Muscle of leg (tissue), 11 donors: Measurements from ENCODE around the gene CPSF4. TPM values are rescaled to one million over a fixed set of nuclear protein-coding genes. Genes with fewer than 3 reads are reported as not detected.

ENCODE experiments used
- DNase-seq: peaks from one replicate; pipeline ENCODE4 v3.0.0; 2013
- H3K27ac ChIP-seq: one replicate; pipeline ENCODE4 v1.5.1; 2013; ENCODE audit warnings: mild to moderate bottlenecking, low read length, control low read depth
- H3K27me3 ChIP-seq: one replicate; pipeline ENCODE4 v1.6.1; 2013; ENCODE audit warnings: low read length; ENCODE audit not compliant: control insufficient read depth, insufficient read depth
- H3K36me3 ChIP-seq: one replicate; pipeline ENCODE4 v1.6.1; 2013; ENCODE audit warnings: low read length; ENCODE audit not compliant: control insufficient read depth, insufficient read depth
- H3K4me1 ChIP-seq: one replicate; pipeline ENCODE4 v1.6.1; 2013; ENCODE audit warnings: low read length; ENCODE audit not compliant: control insufficient read depth, insufficient read depth
- H3K4me3 ChIP-seq: one replicate; pipeline ENCODE4 v1.5.1; 2013; ENCODE audit warnings: low read length, control low read depth
- H3K9me3 ChIP-seq: replicated peaks from 2 replicates; pipeline ENCODE4 v1.6.1; 2013; ENCODE audit warnings: low read depth, low read length; ENCODE audit not compliant: control insufficient read depth
- WGBS: methylation state at CpG from one replicate; pipeline ENCODE4 v1.1.5; 2013; ENCODE audit warnings: missing lambda C conversion rate; ENCODE audit not compliant: insufficient coverage; 5-methylcytosine and 5-hydroxymethylcytosine counted together
- polyA plus RNA-seq, 8 donors: library from polyadenylated mRNA; unstranded; fragments of 120-200 nt; gene quantifications; one replicate each; pipeline versions ENCODE4 v1.2.1 to v1.2.3, GENCODE V29; 2013; ENCODE audit warnings: inconsistent platforms in 1 of 8, low replicate concordance in 1 of 8; ENCODE audit not compliant: insufficient read length in 8 of 8, insufficient read depth in 1 of 8
- total RNA-seq: library from RNA; stranded (reverse); fragments of 120-200 nt; gene quantifications from one replicate; pipeline ENCODE4 v1.2.4, GENCODE V29; 2013

The CPSF4 gene
- total and polyA plus RNA-seq, 9 donors: 29.2 to 48.3 (median 35.5) TPM

GRCh38 chr7:99395616-99396327, 43.0 kb upstream of the CPSF4 start:
- Histone ChIP-seq H3K9me3 (no peaks in the 10 kb centered on the region), H3K36me3 (peaks cover 66% of the 10 kb centered on the region), H3K27ac (no peak overlapping the region), H3K4me1 (peaks cover 17% of the 10 kb centered on the region), H3K27me3 (no peaks in the 10 kb centered on the region), H3K4me3 (no peak overlapping the region)
- 82% methylated on average over 12 of the region's 14 CpGs for WGBS
- DNase-seq: no peak

DNA sequence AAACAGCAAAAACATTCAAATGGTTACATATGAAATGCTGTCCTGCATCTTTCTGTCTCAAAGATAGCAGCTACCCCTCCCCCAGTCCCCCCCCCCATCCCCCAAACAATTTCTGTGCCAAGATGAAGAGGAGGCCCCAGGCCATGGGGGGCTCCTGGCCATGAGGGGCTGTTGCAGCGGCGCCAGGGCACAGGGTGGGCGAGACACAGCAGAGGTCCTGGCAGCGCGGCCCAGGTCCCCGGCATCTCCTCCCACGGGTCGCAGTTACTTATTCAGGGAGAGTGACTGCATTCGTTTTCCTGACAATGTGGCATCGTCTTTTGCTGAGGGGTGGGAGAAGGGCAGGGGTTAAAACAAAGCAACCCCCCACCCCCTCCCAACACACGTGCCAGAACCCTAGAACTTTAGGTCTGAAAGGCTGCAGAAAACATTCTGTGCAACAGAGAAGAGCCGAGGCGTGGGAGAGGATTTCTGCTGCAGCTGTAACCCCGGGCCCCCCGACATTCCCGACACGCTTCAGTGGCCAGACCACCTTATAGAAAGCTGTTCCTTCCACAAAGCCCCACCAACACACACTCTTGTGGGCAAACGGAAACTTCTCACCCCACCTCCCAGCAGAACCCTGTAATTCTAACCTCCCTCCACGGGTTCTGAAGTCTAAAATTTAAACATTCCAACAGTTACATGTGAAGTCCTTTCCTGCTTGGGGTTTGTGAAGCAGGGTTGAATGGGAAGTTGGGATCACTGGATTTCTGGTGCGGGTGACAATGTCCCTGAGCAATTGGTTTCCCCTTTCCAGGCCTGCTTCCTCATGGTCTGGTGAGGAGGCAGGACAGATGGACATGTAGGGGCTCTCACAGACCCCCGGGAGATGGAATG, 42.1 kb upstream of the CPSF4 start:
- DNase-seq: no peak
- Histone ChIP-seq H3K9me3 (no peaks in the 10 kb centered on the region), H3K27ac (no peak overlapping the region), H3K36me3 (peaks cover 64% of the 10 kb centered on the region), H3K27me3 (no peaks in the 10 kb centered on the region), H3K4me1 (peaks cover 17% of the 10 kb centered on the region), H3K4me3 (no peak overlapping the region)
- 72% methylated on average over 6 of the region's 21 CpGs for WGBS

DNA sequence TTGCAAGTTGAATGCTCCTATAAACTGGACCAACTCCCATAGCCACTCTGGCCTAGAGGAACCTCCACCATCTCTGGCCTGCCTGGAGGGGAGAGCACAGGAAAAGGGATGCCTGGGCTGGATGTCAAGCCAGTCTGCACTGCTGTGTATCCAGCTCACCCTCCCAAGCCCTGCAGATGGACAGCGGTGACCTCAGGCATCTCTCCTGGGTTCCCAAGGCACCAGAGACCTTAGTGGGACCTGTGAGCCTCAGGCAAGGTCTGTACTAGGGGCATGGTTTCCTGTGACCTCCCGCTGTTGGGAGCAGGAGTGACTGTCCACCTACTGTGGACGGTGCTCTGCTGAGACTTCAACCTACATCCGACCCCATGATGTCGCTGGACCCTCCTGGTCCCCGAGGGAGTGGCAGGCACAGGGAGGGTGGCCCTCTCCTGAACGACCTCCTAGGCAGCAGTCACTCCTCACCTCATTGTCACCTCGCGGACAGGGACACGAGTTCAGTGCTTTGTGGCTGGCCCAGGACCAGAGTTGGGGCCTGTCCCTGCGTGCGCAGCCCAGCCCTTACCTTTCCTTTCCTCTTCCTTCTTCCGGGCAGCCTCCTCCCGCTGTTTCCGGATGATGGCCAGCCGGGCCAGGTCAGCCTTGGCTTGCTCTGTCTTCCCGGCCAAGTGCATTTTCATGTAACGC, 41.3 kb upstream of the CPSF4 start:
- Histone ChIP-seq H3K4me3 (no peak overlapping the region), H3K27ac (no peak overlapping the region), H3K27me3 (no peaks in the 10 kb centered on the region), H3K36me3 (peaks cover 68% of the 10 kb centered on the region), H3K4me1 (peaks cover 15% of the 10 kb centered on the region), H3K9me3 (no peaks in the 10 kb centered on the region)
- no peak for DNase-seq
- WGBS: 89% methylated on average over 15 of the region's 18 CpGs

GRCh38 chr7:99398891-99399445, 39.8 kb upstream of the CPSF4 start:
- no peak for DNase-seq
- H3K9me3 ChIP-seq: no peaks in the 10 kb centered on the region
- no peak overlapping the region for H3K27ac ChIP-seq
- H3K4me1 ChIP-seq: peaks cover 1% of the 10 kb centered on the region
- WGBS: 94% methylated on average over 4 of the region's 5 CpGs
- peaks cover 79% of the 10 kb centered on the region for H3K36me3 ChIP-seq
- no peak overlapping the region for H3K4me3 ChIP-seq
- H3K27me3 ChIP-seq: no peaks in the 10 kb centered on the region

GRCh38 chr7:99399597-99399996, 39.1 kb upstream of the CPSF4 start:
- Histone ChIP-seq H3K27ac (no peak overlapping the region), H3K4me3 (no peak overlapping the region), H3K27me3 (no peaks in the 10 kb centered on the region), H3K4me1 (peaks cover 2% of the 10 kb centered on the region), H3K36me3 (peaks cover 81% of the 10 kb centered on the region), H3K9me3 (no peaks in the 10 kb centered on the region)
- WGBS: 69% methylated on average over 4 of the region's 6 CpGs
- DNase-seq: no peak

DNA sequence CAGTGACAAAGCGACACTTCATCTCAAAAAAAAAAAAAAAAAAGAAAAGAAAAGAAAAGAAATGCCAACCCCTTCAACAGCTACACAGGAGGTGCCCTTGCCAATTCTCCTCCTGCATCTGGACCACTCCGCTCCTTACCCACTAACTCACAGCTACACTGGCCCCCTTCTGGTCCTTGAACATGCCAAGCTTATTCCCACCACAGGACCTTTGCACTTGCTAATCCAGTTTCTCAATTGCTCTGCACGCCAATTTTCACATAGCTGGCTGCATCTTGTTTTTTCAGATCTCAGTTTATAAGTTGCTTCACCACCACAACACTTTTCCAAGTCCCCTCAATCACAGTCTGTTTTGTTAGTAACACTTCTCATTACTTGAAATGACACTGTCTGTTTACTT, 35.9 kb upstream of the CPSF4 start:
- H3K27ac ChIP-seq: no peak overlapping the region
- no peak for DNase-seq
- no peaks in the 10 kb centered on the region for H3K9me3 ChIP-seq
- H3K4me1 ChIP-seq: peaks cover 15% of the 10 kb centered on the region
- WGBS: 93% methylated on average over 2 of the region's 3 CpGs
- H3K36me3 ChIP-seq: peaks cover 64% of the 10 kb centered on the region
- H3K4me3 ChIP-seq: no peak overlapping the region
- H3K27me3 ChIP-seq: no peaks in the 10 kb centered on the region

GRCh38 chr7:99403764-99404163, 35.0 kb upstream of the CPSF4 start:
- no peak overlapping the region for H3K27ac ChIP-seq
- H3K4me1 ChIP-seq: peaks cover 15% of the 10 kb centered on the region
- H3K9me3 ChIP-seq: no peaks in the 10 kb centered on the region
- no peaks in the 10 kb centered on the region for H3K27me3 ChIP-seq
- no peak overlapping the region for H3K4me3 ChIP-seq
- peaks cover 55% of the 10 kb centered on the region for H3K36me3 ChIP-seq
- 87% methylated on average over 5 of the region's 5 CpGs for WGBS
- no peak for DNase-seq

DNA sequence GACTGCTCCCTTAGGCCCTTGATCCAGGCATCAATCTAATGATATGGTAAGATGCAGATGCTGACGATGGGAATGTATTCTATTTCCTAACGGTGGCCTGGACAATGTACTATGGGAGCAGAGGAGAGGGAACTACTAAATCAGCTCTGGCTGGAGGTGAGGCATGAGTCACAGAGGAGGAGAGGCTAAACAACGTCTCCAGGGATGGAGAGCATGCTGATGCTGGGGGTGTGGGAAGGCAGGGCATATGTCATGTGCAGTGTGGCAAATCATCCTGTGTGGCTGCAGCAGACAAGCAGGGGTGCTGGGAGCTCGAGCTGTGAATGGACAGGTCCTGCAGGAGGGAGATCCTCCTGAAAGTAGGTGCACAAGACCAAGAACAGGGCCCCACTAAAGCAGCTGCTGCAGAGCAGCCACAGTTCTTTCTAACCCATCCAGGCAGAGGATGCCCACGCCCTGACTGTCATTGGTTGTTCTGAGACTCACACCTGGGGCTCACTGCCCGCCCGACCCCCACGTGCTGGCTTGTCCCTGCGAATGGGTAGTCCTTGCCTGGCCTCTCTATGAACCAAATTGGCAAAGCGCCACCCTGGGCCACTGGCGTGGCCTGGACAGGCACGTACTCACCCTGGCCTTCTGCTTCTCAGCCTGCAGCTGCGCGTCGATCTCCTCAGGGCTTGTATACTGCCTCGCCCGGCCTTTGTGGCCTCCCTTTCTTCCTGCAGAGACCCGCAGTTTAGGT, 34.3 kb upstream of the CPSF4 start:
- DNase-seq: no peak
- 77% methylated on average over 18 of the region's 18 CpGs for WGBS
- no peaks in the 10 kb centered on the region for H3K9me3 ChIP-seq
- peaks cover 16% of the 10 kb centered on the region for H3K4me1 ChIP-seq
- no peak overlapping the region for H3K4me3 ChIP-seq
- peaks cover 49% of the 10 kb centered on the region for H3K36me3 ChIP-seq
- H3K27ac ChIP-seq: no peak overlapping the region
- no peaks in the 10 kb centered on the region for H3K27me3 ChIP-seq

DNA sequence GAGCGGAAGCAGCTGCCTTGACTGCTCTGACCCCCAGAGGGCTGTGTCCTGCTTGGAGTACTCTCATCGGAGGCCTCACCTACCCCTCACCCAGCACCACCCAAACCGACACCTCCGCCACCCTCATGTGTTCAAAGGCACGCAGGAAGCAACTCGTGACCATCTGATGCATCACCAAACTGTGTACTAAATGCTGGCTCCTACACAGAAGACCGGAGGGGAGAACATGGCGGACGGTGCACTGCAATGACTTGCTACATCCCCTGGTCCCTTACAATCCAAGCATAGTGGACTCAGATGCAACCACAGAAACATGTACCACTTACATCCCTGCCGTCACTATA, 33.8 kb upstream of the CPSF4 start:
- DNase-seq: no peak
- H3K4me1 ChIP-seq: peaks cover 21% of the 10 kb centered on the region
- WGBS: 88% methylated on average over 10 of the region's 10 CpGs
- H3K27me3 ChIP-seq: no peaks in the 10 kb centered on the region
- H3K9me3 ChIP-seq: no peaks in the 10 kb centered on the region
- no peak overlapping the region for H3K4me3 ChIP-seq
- no peak overlapping the region for H3K27ac ChIP-seq
- peaks cover 44% of the 10 kb centered on the region for H3K36me3 ChIP-seq
